Measurements from ENCODE around the gene IGFL1. TPM values are rescaled to one million over a fixed set of nuclear protein-coding genes. Genes with fewer than 3 reads are reported as not detected.
"Not testable (repeated sequence)": the region's sequence is repeated elsewhere in the genome, so short reads cannot be mapped to it uniquely, and the experiment has no call there.

The IGFL1 gene
- total RNA-seq (not detected), polyA plus RNA-seq (not detected)
- long read RNA-seq, donor 1 = 0 reads
- long read RNA-seq, donor 2 = 0 reads
- long read RNA-seq, donor 3 = 0 reads
- long read RNA-seq, donor 4 = 0 reads

- H3K27me3 ChIP-seq (ENCODE audit: control insufficient read depth, insufficient read depth) = no peaks in the 10 kb centered on the region
- H3K4me3 ChIP-seq (ENCODE audit: low read length) = no peak within 1 kb of the TSS
- H3K4me1 ChIP-seq (ENCODE audit: control insufficient read depth, insufficient read depth, low read length) = no peaks in the 10 kb centered on the region
- H3K27ac ChIP-seq (ENCODE audit: low read length) = no peak within 1 kb of the TSS
- WGBS = 70% methylated on average over 6 of the region's 6 CpGs
- ATAC-seq (no peak), DNase-seq (no peak)
- no peaks in the 10 kb centered on the region for H3K9me3 ChIP-seq (ENCODE audit: control insufficient read depth, low read length)
- intact Hi-C loops (cut with DNase I) = no loop called here
Observed at GRCh38 chr19:46229442-46229841, at the start of gene IGFL1. Gene IGFL1 (plus strand): TSS chr19:46229742. CDS start chr19:46229775, 33 bp downstream.

DNA sequence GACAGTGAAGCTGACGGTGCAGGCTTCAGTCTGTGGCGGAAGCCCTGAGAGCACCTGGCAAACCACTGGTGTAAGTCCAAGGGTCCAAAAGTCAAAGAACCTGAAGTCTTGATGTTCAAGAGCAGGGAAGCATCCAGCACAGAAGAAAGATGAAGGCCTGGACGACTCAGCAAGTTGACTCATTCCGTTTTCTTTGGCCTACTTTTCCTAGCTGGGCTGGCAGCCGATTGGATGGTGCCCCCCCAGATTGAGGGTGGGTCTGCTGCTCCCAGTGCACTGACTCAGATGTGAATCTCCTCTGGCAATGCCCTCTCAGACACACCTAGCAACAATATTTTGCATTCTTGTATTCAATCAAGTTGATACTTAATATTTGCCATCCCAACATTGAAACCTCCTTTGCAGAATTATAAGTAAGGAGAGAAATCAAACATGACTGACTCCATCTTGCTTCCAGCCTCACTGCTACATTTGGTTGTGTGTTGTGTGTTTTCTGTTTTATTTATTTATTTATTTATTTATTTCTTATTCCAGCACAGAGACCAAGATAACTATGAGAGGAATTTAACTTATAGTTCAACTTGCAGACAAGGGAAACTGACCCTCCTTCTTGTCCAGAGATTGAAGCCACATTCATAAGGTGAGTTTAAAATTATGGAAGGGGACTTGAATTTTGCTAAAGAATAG, 48.7 kb upstream of the IGFL1 start:
- 72% methylated on average over 5 of the region's 5 CpGs for WGBS
- Histone ChIP-seq H3K27me3 (ENCODE audit: control insufficient read depth, insufficient read depth) (no peaks in the 10 kb centered on the region), H3K4me1 (ENCODE audit: control insufficient read depth, insufficient read depth, low read length) (no peaks in the 10 kb centered on the region), H3K4me3 (ENCODE audit: low read length) (no peak overlapping the region), H3K27ac (ENCODE audit: low read length) (no peak overlapping the region), H3K9me3 (ENCODE audit: control insufficient read depth, low read length) (no peaks in the 10 kb centered on the region)
- intact Hi-C loops (cut with DNase I) = no loop called here
- ATAC-seq (no peak), DNase-seq (no peak)

DNA sequence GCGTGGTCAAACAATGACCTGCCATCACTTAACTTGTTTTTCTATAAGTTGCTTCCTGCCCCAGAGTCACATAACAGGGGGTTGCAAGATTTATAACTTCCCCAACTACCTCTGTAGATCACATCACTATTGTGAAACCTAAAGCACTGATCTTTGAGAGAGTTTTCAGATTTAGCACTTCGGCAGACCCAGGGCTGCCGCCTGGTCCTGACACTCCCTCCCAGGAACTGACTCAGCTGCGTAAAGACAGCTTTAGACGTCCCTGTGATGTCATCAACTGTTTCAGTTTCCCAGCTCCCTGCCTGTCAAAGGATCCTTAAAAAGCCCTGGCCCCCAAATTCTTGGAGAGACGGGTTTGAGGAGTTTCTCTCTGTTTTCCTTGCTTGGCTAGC, 48.2 kb upstream of the IGFL1 start:
- H3K4me1 ChIP-seq (ENCODE audit: control insufficient read depth, insufficient read depth, low read length) = no peaks in the 10 kb centered on the region
- no peak overlapping the region for H3K27ac ChIP-seq (ENCODE audit: low read length)
- 39% methylated on average over 6 of the region's 6 CpGs for WGBS
- DNase-seq = no peak
- ATAC-seq = no peak
- no peaks in the 10 kb centered on the region for H3K9me3 ChIP-seq (ENCODE audit: control insufficient read depth, low read length)
- no peaks in the 10 kb centered on the region for H3K27me3 ChIP-seq (ENCODE audit: control insufficient read depth, insufficient read depth)
- no peak overlapping the region for H3K4me3 ChIP-seq (ENCODE audit: low read length)
- intact Hi-C loops (cut with DNase I) = no loop called here

- H3K4me3 ChIP-seq (ENCODE audit: low read length) = no peak overlapping the region
- DNase-seq (no peak), ATAC-seq (no peak)
- no peaks in the 10 kb centered on the region for H3K27me3 ChIP-seq (ENCODE audit: control insufficient read depth, insufficient read depth)
- H3K9me3 ChIP-seq (ENCODE audit: control insufficient read depth, low read length) = no peaks in the 10 kb centered on the region
- intact Hi-C loops (cut with DNase I) = no loop called here
- H3K27ac ChIP-seq (ENCODE audit: low read length) = no peak overlapping the region
- H3K4me1 ChIP-seq (ENCODE audit: control insufficient read depth, insufficient read depth, low read length) = no peaks in the 10 kb centered on the region
- 84% methylated on average over 8 of the region's 8 CpGs for WGBS
Observed at GRCh38 chr19:46182476-46182875, 47.1 kb upstream of the IGFL1 start.

DNA sequence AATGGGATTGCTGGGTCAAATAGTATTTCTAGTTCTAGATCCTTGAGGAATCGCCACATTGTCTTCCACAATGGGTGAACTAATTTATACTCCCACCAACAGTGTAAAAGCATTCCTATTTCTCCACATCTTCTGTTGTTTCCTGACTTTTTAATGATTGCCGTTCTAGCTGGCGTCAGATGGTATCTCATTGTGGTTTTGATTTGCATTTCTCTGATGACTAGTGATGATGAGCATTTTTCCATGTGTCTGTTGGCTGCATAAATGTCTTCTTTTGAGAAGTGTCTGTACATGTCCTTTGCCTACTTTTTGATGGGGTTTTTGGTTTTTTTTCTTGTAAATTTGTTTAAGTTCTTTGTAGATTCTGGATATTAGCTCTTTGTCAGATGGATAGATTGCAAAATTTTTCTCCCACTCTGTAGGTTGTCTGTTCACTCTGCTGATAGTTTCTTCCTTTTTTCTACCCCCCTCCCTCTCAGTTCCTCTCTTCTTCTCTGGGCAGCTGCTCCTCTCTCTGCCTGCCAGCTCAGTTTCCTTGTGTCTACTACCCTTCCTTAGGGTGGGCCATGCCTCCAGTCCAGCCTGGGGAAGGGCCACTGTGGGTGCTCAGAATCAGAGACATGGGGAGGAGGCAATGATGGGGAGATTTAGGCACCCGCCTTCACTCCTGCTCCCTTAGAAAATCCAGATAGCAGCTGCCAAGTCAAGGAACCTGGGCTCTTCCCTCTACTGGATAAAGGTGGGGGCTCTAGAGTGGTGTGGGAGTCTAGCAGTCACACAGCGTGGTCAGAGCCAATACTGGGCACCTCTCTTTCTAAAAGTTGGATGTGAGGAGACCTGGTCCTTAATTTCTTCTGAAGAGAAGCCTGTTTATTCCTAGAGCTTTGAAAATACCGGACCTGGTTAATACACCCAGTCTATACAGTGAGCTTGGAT, 44.5 kb upstream of the IGFL1 start:
- intact Hi-C loops (cut with DNase I) = loop anchor here (5.0 kb wide), 2 partner anchors 103 to 158 kb away; no protein-coding TSS in a partner anchor

DNA sequence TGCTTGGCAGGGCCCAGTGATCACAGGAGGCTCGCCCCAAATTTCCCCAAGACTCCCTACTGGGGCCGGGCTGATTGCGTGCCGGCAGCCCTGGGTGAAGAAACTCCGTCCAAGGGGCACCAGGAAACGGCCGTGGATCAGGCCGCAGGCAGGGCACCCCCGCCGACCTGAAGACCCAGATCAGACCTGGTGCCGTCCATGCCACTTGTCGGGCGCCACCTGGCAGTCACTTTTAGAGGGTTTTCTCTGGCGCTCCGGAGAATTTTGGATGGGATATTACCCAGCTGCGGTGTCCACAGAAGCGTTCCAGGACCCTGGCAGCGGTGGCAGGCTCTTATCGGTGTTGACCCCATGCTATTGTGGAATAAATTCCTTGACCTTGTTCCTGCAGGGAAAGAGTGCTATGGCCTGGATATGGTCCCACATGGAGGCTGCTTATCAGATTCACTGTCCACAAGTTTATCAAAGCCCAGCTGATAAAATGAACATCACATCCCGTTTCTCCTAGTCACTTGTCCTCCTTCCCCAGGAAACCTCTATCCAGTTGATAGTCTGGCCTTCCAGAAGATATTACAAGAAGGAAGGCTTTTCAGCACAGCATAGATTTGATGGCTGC, 43.3 kb upstream of the IGFL1 start:
- no peak overlapping the region for H3K27ac ChIP-seq (ENCODE audit: low read length)
- DNase-seq = peak in 2 of 3 donors; percentile 52 to 62
- ATAC-seq = peak; percentile 33 to 34
- H3K4me1 ChIP-seq (ENCODE audit: control insufficient read depth, insufficient read depth, low read length) = no peaks in the 10 kb centered on the region
- WGBS = 55% methylated on average over 20 of the region's 20 CpGs
- no peak overlapping the region for H3K4me3 ChIP-seq (ENCODE audit: low read length)
- H3K9me3 ChIP-seq (ENCODE audit: control insufficient read depth, low read length) = no peaks in the 10 kb centered on the region
- no peaks in the 10 kb centered on the region for H3K27me3 ChIP-seq (ENCODE audit: control insufficient read depth, insufficient read depth)
- intact Hi-C loops (cut with DNase I) = loop anchor here (5.0 kb wide), 2 partner anchors 104 to 159 kb away; no protein-coding TSS in a partner anchor

More for the DNA sequence above, 44.5 kb upstream of the IGFL1 start:
- ATAC-seq; H3K27me3 ChIP-seq (ENCODE audit: control insufficient read depth, insufficient read depth); H3K27ac ChIP-seq (ENCODE audit: low read length); H3K4me3 ChIP-seq (ENCODE audit: low read length); DNase-seq; H3K9me3 ChIP-seq (ENCODE audit: control insufficient read depth, low read length); H3K4me1 ChIP-seq (ENCODE audit: control insufficient read depth, insufficient read depth, low read length): not testable (repeated sequence)
- 76% methylated on average over 6 of the region's 6 CpGs for WGBS

DNA sequence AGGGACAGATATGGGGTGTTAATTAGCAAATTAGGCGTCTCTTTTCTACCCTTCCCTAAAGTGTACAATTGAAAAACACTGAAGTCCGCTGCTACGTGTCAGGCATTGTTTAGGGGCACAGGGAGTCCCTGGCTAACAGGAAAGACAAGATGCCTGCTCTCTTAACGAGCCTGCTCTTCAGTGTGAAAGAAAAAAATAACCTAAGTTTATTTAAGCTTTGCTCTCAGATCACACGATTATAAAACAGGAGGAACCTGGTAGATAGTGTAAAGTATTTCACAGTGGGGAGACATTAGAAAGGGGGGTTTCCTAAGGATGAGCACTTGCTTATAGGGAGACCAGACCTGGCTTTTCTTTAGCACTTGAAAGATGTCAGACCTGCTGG, 42.8 kb upstream of the IGFL1 start:
- H3K27ac ChIP-seq (ENCODE audit: low read length) = no peak overlapping the region
- no peaks in the 10 kb centered on the region for H3K4me1 ChIP-seq (ENCODE audit: control insufficient read depth, insufficient read depth, low read length)
- no peaks in the 10 kb centered on the region for H3K9me3 ChIP-seq (ENCODE audit: control insufficient read depth, low read length)
- intact Hi-C loops (cut with DNase I) = loop anchor here (5.0 kb wide), 2 partner anchors 104 to 159 kb away; no protein-coding TSS in a partner anchor
- no peak for DNase-seq
- ATAC-seq = no peak
- no peak overlapping the region for H3K4me3 ChIP-seq (ENCODE audit: low read length)
- no peaks in the 10 kb centered on the region for H3K27me3 ChIP-seq (ENCODE audit: control insufficient read depth, insufficient read depth)
- 15% methylated on average over 5 of the region's 5 CpGs for WGBS

- WGBS = 62% methylated on average over 8 of the region's 8 CpGs
Observed at GRCh38 chr19:46189971-46190888, 39.3 kb upstream of the IGFL1 start.

GRCh38 chr19:46191356-46191755, 38.2 kb upstream of the IGFL1 start:
- H3K4me3 ChIP-seq (ENCODE audit: low read length) = no peak overlapping the region
- H3K27ac ChIP-seq (ENCODE audit: low read length) = no peak overlapping the region
- intact Hi-C loops (cut with DNase I) = no loop called here
- H3K9me3 ChIP-seq (ENCODE audit: control insufficient read depth, low read length) = no peaks in the 10 kb centered on the region
- H3K4me1 ChIP-seq (ENCODE audit: control insufficient read depth, insufficient read depth, low read length) = no peaks in the 10 kb centered on the region
- no peaks in the 10 kb centered on the region for H3K27me3 ChIP-seq (ENCODE audit: control insufficient read depth, insufficient read depth)
- DNase-seq (no peak), ATAC-seq (no peak)
- WGBS = 79% methylated on average over 4 of the region's 4 CpGs

More at GRCh38 chr19:46189971-46190888, 39.3 kb upstream of the IGFL1 start:
- ATAC-seq (no peak), DNase-seq (no peak)
- intact Hi-C loops (cut with DNase I) = loop anchor here (5.0 kb wide), 2 partner anchors 108 to 163 kb away; no protein-coding TSS in a partner anchor
- Histone ChIP-seq H3K27me3 (ENCODE audit: control insufficient read depth, insufficient read depth) (no peaks in the 10 kb centered on the region), H3K27ac (ENCODE audit: low read length) (no peak overlapping the region), H3K4me3 (ENCODE audit: low read length) (no peak overlapping the region), H3K4me1 (ENCODE audit: control insufficient read depth, insufficient read depth, low read length) (no peaks in the 10 kb centered on the region), H3K9me3 (ENCODE audit: control insufficient read depth, low read length) (no peaks in the 10 kb centered on the region)

DNA sequence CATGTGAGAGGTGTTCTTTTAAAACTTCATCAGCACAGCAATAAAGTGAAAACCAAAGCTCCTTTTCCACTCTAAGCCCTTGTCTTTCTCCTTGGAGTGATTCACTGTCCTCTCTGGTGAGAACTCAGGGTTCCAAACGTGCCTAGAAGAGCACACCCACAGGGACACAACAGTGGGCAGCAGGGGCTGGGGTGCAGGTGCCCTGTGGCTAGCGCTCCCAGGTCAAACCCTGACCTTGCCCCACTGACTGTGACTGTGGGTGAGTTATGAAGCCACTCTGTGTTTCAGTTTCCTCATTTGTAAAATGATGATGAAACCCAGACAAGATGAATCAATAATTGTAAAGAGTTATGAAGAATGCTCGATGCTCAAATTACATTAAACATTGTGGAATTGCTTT, 37.6 kb upstream of the IGFL1 start:
- 61% methylated on average over 3 of the region's 3 CpGs for WGBS
- H3K27me3 ChIP-seq (ENCODE audit: control insufficient read depth, insufficient read depth) = no peaks in the 10 kb centered on the region
- H3K27ac ChIP-seq (ENCODE audit: low read length) = no peak overlapping the region
- ATAC-seq = no peak
- DNase-seq = no peak
- intact Hi-C loops (cut with DNase I) = no loop called here
- H3K4me3 ChIP-seq (ENCODE audit: low read length) = no peak overlapping the region
- no peaks in the 10 kb centered on the region for H3K4me1 ChIP-seq (ENCODE audit: control insufficient read depth, insufficient read depth, low read length)
- H3K9me3 ChIP-seq (ENCODE audit: control insufficient read depth, low read length) = no peaks in the 10 kb centered on the region
